WTC11 (cell line): ENCODE results near the gene HLCS.

Experiments
- ETV6 ChIP-seq: sonication (generic); formaldehyde crosslinking; IDR thresholded peaks from 2 replicates; pipeline ENCODE4 v1.8.1; 2022; ENCODE audit warnings: mild to moderate bottlenecking, missing genetic modification reagents
- MYBL2 ChIP-seq: sonication (generic); formaldehyde crosslinking; IDR thresholded peaks from 2 replicates; pipeline ENCODE4 v1.8.1; 2023; ENCODE audit warnings: mild to moderate bottlenecking, moderate library complexity, missing genetic modification reagents
- PRRX2 ChIP-seq: fragments of 250-450 bp; sonication (Bioruptor Pico); IDR thresholded peaks from 2 replicates; pipeline ENCODE4 v1.8.0; 2021; ENCODE audit warnings: mild to moderate bottlenecking
- RELA ChIP-seq: sonication (generic); formaldehyde crosslinking; IDR thresholded peaks from 2 replicates; pipeline ENCODE4 v1.8.1; 2022; ENCODE audit warnings: missing genetic modification reagents, mild to moderate bottlenecking, borderline replicate concordance
- RORB ChIP-seq: fragments of 250-450 bp; sonication (Bioruptor Pico); IDR thresholded peaks from 2 replicates; pipeline ENCODE4 v1.9.0; 2021; ENCODE audit warnings: mild to moderate bottlenecking
- SMAD3 ChIP-seq: sonication (generic); formaldehyde crosslinking; IDR thresholded peaks from 2 replicates; pipeline ENCODE4 v1.8.0; 2022; ENCODE audit warnings: missing genetic modification reagents, mild to moderate bottlenecking, borderline replicate concordance
- SP1 ChIP-seq: sonication (generic); formaldehyde crosslinking; conservative IDR thresholded peaks from 2 replicates; pipeline ENCODE4 v1.8.1; 2022; ENCODE audit warnings: missing genetic modification reagents
- TCF7 ChIP-seq: sonication (generic); formaldehyde crosslinking; IDR thresholded peaks from 2 replicates; pipeline ENCODE4 v1.8.0; 2022; ENCODE audit warnings: mild to moderate bottlenecking, low read depth, missing genetic modification reagents, moderate library complexity
- ZNF138 ChIP-seq: sonication (generic); formaldehyde crosslinking; conservative IDR thresholded peaks from 2 replicates; pipeline ENCODE4 v1.8.1; 2022; ENCODE audit warnings: mild to moderate bottlenecking, moderate library complexity, missing genetic modification reagents
- ZNF232 ChIP-seq: sonication (generic); formaldehyde crosslinking; IDR thresholded peaks from 2 replicates; pipeline ENCODE4 v1.8.0; 2022; ENCODE audit warnings: mild to moderate bottlenecking, missing genetic modification reagents
- TF ChIP-seq, protein P1 (sequence below): sonication (generic); formaldehyde crosslinking; IDR thresholded peaks from 2 replicates; pipeline ENCODE4 v1.8.0; 2022; ENCODE audit warnings: mild to moderate bottlenecking, missing genetic modification reagents
- TF ChIP-seq, protein P2 (sequence below): fragments of 200-600 bp; IDR thresholded peaks from 2 replicates; pipeline ENCODE4 v1.8.0; 2022; ENCODE audit warnings: antibody characterized with exemption
- TF ChIP-seq, protein P3 (sequence below): sonication (generic); formaldehyde crosslinking; IDR thresholded peaks from 2 replicates; pipeline ENCODE4 v1.8.0; 2022; ENCODE audit warnings: mild to moderate bottlenecking, missing genetic modification reagents

DNA sequence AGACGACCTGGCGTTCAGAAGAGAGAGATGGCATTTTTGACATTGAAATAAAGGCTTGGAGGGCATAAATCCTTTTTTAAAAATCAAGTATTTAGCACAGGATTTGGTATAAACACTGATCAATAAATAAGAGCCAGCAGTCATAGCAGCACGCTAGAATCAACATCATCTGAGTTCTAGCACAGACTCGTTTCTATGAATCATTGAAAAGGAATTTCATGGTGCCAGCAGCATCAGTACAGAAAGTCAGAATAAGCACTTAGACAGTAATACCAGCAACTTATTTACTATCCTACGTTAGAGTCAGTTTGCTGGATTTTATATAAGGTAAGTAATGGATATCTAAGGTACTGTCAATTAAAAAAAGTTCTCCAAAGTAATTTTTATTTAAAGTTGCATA, 119.3 kb downstream of the HLCS start:
- TF ChIP-seq, protein P1, sequence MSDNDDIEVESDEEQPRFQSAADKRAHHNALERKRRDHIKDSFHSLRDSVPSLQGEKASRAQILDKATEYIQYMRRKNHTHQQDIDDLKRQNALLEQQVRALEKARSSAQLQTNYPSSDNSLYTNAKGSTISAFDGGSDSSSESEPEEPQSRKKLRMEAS (CRISPR knock-in tag): no peak
- TF ChIP-seq SP1 (CRISPR knock-in tag) (no peak), TCF7 (CRISPR knock-in tag) (no peak), MYBL2 (CRISPR knock-in tag) (no peak), ZNF232 (CRISPR knock-in tag) (no peak), ZNF138 (CRISPR knock-in tag) (no peak), SMAD3 (CRISPR knock-in tag) (no peak), ETV6 (CRISPR knock-in tag) (no peak), RORB (CRISPR knock-in tag) (no peak), PRRX2 (CRISPR knock-in tag) (no peak), RELA (CRISPR knock-in tag) (no peak)
- TF ChIP-seq, protein P2, sequence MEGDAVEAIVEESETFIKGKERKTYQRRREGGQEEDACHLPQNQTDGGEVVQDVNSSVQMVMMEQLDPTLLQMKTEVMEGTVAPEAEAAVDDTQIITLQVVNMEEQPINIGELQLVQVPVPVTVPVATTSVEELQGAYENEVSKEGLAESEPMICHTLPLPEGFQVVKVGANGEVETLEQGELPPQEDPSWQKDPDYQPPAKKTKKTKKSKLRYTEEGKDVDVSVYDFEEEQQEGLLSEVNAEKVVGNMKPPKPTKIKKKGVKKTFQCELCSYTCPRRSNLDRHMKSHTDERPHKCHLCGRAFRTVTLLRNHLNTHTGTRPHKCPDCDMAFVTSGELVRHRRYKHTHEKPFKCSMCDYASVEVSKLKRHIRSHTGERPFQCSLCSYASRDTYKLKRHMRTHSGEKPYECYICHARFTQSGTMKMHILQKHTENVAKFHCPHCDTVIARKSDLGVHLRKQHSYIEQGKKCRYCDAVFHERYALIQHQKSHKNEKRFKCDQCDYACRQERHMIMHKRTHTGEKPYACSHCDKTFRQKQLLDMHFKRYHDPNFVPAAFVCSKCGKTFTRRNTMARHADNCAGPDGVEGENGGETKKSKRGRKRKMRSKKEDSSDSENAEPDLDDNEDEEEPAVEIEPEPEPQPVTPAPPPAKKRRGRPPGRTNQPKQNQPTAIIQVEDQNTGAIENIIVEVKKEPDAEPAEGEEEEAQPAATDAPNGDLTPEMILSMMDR: no peak
- TF ChIP-seq, protein P3, sequence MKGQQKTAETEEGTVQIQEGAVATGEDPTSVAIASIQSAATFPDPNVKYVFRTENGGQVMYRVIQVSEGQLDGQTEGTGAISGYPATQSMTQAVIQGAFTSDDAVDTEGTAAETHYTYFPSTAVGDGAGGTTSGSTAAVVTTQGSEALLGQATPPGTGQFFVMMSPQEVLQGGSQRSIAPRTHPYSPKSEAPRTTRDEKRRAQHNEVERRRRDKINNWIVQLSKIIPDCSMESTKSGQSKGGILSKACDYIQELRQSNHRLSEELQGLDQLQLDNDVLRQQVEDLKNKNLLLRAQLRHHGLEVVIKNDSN (CRISPR knock-in tag): no peak
